Sigmoid colon (tissue), 7 donors: ENCODE measurements around the gene CELA1. TPM values are rescaled to one million over a fixed set of nuclear protein-coding genes. Genes with fewer than 3 reads are reported as not detected.

ENCODE experiments used
- DNase-seq: peaks from one replicate; pipeline ENCODE4 v3.0.0-alpha.2; 2019
- H3K27ac ChIP-seq, 4 donors: fragments of 200-600 bp; sonication (generic); one replicate each; pipeline ENCODE4 v1.5.1; 2016 to 2019; ENCODE audit warnings: mild to moderate bottlenecking in 1 of 4
- H3K27me3 ChIP-seq, 3 donors: fragments of 200-600 bp; sonication (generic); one replicate each; pipeline ENCODE4 v1.5.1; 2019; ENCODE audit warnings: mild to moderate bottlenecking in 1 of 3
- H3K36me3 ChIP-seq, 4 donors: fragments of 200-600 bp; sonication (generic); one replicate each; pipeline ENCODE4 v1.5.1; 2016 to 2019
- H3K4me1 ChIP-seq, 4 donors: fragments of 200-600 bp; sonication (generic); one replicate each; pipeline ENCODE4 v1.5.1; 2017 to 2019
- H3K4me3 ChIP-seq, 4 donors: fragments of 200-600 bp; sonication (generic); one replicate each; pipeline ENCODE4 v1.5.1; 2017 to 2019; ENCODE audit warnings: mild to moderate bottlenecking in 2 of 4, moderate library complexity in 1 of 4
- H3K9me3 ChIP-seq, 4 donors: fragments of 200-600 bp in 3 of 4; sonication (generic) in 3 of 4; one replicate each; pipeline versions ENCODE4 v1.5.1 to v1.6.1; 2013 to 2019
- EP300 ChIP-seq, 4 donors: sonication (generic); formaldehyde crosslinking; IDR thresholded peaks; one replicate each; pipeline ENCODE4 v1.6.1; 2017; ENCODE audit warnings: antibody characterized with exemption in 4 of 4
- POLR2A ChIP-seq, 2 donors: fragments of 450-650 bp; IDR thresholded peaks; one replicate each; pipeline ENCODE4 v1.6.1; 2016; ENCODE audit warnings: antibody characterized with exemption in 2 of 2, mild to moderate bottlenecking in 2 of 2, moderate library complexity in 2 of 2
- POLR2AphosphoS5 ChIP-seq, 4 donors: sonication (generic); formaldehyde crosslinking; IDR thresholded peaks; one replicate each; pipeline ENCODE4 v1.6.1; 2017; ENCODE audit warnings: antibody characterized with exemption in 4 of 4
- WGBS, 2 donors: extraction: QIAGEN DNeasy Blood & Tissue Kit; methylation state at CpG; one replicate each; pipeline ENCODE4 v1.1.7; 2013; 5-methylcytosine and 5-hydroxymethylcytosine counted together
- intact Hi-C: fragments of 100-400 bp; cut with DNase I; formaldehyde crosslinking; loops from one replicate; pipeline ENCODE4 v1.15.1; 2023
- polyA plus RNA-seq, 3 donors: library from polyadenylated mRNA; stranded (reverse); fragments of 200-250 nt; gene quantifications; one replicate each; pipeline ENCODE4 v1.2.3, GENCODE V29; 2013
- total RNA-seq, 4 donors: library from RNA; depleted of rRNA; stranded (reverse); fragments of >200 nt; gene quantifications; one replicate each; pipeline ENCODE4 v1.1.0, GENCODE V29; 2016
- TF ChIP-seq, protein P1 (sequence below), 4 experiments: fragments of 450-650 bp in 3 of 4; fragments of 200-600 bp in 1 of 4; IDR thresholded peaks; one replicate each; pipeline ENCODE4 v1.5.1; 2016 to 2019; ENCODE audit warnings: antibody characterized with exemption in 4 of 4, mild to moderate bottlenecking in 3 of 4, moderate library complexity in 2 of 4
- donor health status: healthy with polysubstance abuse.
- donor health status: Bipolar disorder and iron deficiency.
- donor health status: healthy.

The CELA1 gene
- total and polyA plus RNA-seq, 7 donors: not detected

DNA sequence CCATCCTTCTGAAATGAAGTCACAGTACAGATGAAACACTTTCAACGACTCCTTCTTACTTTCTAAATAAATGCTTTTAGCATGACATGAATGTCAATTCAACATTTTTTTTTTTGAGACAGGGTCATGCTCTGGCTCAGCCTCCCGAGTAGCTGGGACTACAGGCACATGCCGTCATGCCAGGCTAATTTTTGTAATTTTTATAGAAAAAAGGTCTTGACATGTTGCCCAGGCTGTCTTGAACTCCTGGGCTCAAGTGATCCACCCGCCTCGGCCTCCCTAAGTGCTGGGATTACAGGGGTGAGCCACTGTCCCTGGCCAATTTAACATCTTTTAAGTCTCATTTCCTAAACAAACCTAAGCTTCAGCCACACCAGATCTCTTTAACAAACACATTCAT, 28.4 kb upstream of the CELA1 start:
- Histone ChIP-seq H3K4me3 (no peak overlapping the region), H3K27me3 (no peaks in the 10 kb centered on the region), H3K36me3 (no peaks in the 10 kb centered on the region), H3K4me1 (peaks cover 0 to 13% (median 9%) of the 10 kb centered on the region in 4 donors), H3K27ac (no peak overlapping the region), H3K9me3 (no peaks in the 10 kb centered on the region)
- no peak for DNase-seq
- intact Hi-C loops: no loop called here
- 75 to 82% methylated on average over 5 of the region's 5 CpGs for WGBS, 2 donors
- TF ChIP-seq, protein P1, sequence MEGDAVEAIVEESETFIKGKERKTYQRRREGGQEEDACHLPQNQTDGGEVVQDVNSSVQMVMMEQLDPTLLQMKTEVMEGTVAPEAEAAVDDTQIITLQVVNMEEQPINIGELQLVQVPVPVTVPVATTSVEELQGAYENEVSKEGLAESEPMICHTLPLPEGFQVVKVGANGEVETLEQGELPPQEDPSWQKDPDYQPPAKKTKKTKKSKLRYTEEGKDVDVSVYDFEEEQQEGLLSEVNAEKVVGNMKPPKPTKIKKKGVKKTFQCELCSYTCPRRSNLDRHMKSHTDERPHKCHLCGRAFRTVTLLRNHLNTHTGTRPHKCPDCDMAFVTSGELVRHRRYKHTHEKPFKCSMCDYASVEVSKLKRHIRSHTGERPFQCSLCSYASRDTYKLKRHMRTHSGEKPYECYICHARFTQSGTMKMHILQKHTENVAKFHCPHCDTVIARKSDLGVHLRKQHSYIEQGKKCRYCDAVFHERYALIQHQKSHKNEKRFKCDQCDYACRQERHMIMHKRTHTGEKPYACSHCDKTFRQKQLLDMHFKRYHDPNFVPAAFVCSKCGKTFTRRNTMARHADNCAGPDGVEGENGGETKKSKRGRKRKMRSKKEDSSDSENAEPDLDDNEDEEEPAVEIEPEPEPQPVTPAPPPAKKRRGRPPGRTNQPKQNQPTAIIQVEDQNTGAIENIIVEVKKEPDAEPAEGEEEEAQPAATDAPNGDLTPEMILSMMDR (IDR thresholded peaks at IDR 0.05): no peak
- TF ChIP-seq POLR2A (IDR thresholded peaks at IDR 0.05) (no peak), POLR2AphosphoS5 (IDR thresholded peaks at IDR 0.05) (no peak), EP300 (IDR thresholded peaks at IDR 0.05) (no peak)

DNA sequence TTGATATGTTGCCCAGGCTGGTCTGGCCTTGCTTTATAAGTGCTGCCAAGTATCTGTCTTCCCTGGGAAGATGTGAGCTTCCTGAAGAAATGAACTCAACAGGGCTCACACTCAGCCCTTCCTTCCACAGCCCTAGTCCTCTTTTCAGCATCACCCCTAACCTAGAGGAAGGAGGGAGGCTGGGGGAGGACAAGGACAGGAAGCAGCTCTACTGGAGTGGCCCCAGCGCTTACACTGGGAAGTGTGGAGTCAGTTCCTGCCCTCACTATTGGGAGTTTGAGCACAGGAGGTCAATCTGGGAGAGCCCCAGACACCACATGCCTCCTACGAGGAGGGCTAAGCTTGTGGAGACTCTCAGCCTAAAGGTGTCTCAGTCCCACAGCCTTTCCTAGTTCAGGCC, 27.9 kb upstream of the CELA1 start:
- H3K4me1 ChIP-seq: peaks cover 0 to 13% (median 9%) of the 10 kb centered on the region in 4 donors
- WGBS, 2 donors: 78 to 89% methylated on average over 2 of the region's 2 CpGs
- H3K4me3 ChIP-seq: no peak overlapping the region

DNA sequence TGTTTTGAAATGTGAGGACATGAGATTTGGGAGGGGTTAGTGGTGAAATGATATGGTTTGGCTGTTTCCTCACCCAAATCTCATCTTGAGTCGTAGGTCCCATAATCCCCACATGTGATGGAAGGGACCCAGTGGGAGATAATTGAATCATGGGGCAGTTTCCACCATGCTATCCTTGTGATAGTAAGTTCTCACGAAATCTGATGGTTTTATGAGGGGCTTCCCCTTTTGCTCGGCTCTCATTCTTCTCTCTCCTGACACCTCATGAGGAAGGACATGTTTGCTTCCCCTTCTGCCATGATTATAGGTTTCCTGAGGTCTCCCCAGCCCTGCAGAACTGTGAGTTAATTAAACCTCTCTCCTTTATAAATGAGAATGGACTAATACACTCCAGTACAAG, 26.7 kb upstream of the CELA1 start:
- H3K9me3 ChIP-seq: no peaks in the 10 kb centered on the region
- H3K4me3 ChIP-seq: no peak overlapping the region
- peaks cover 0 to 13% (median 9%) of the 10 kb centered on the region in 4 donors for H3K4me1 ChIP-seq
- 68 to 87% methylated on average over 3 of the region's 3 CpGs for whole genome bisulfite sequencing, 2 donors
- H3K27me3 ChIP-seq: no peaks in the 10 kb centered on the region
- H3K36me3 ChIP-seq: no peaks in the 10 kb centered on the region
- no peak overlapping the region for H3K27ac ChIP-seq
- TF ChIP-seq, protein P1 (IDR thresholded peaks at IDR 0.05): no peak
- TF ChIP-seq POLR2AphosphoS5 (IDR thresholded peaks at IDR 0.05): no peak
- no peak for TF ChIP-seq EP300 (IDR thresholded peaks at IDR 0.05)
- TF ChIP-seq POLR2A (IDR thresholded peaks at IDR 0.05): no peak
- DNase-seq: no peak
- intact Hi-C loops: no loop called here

More for the DNA sequence above, 27.9 kb upstream of the CELA1 start:
- Histone ChIP-seq H3K27me3 (no peaks in the 10 kb centered on the region), H3K36me3 (no peaks in the 10 kb centered on the region), H3K27ac (no peak overlapping the region), H3K9me3 (no peaks in the 10 kb centered on the region)
- TF ChIP-seq EP300 (IDR thresholded peaks at IDR 0.05) (no peak), POLR2AphosphoS5 (IDR thresholded peaks at IDR 0.05) (no peak), POLR2A (IDR thresholded peaks at IDR 0.05) (no peak)
- TF ChIP-seq, protein P1 (IDR thresholded peaks at IDR 0.05): no peak
- no peak for DNase-seq
- intact Hi-C loops: no loop called here

DNA sequence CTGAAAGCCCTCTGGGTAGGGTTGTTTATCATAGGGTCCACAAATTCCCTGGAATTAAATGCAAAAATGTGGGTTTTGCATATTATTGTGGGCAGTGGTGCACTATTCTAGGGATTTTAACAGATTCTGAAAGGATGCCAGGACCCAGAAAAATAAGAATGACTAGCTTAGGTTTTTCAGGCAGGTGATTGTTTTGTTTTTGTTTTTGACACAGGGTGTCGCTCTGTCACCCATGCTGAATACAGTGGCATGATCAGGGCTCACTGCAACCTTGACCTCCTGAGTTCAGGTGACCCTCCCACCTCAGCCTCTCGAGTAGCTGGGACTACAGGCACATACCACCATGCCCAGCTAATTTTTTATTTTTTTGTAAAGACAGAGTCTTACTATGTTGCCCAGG, 25.5 kb upstream of the CELA1 start:
- H3K27me3 ChIP-seq: no peaks in the 10 kb centered on the region
- no peak for TF ChIP-seq EP300 (IDR thresholded peaks at IDR 0.05)
- TF ChIP-seq, protein P1 (IDR thresholded peaks at IDR 0.05): no peak
- TF ChIP-seq POLR2A (IDR thresholded peaks at IDR 0.05): no peak
- WGBS, 2 donors: 85 to 89% methylated on average over 2 of the region's 2 CpGs
- intact Hi-C loops: no loop called here
- H3K4me3 ChIP-seq: no peak overlapping the region
- no peaks in the 10 kb centered on the region for H3K9me3 ChIP-seq
- H3K36me3 ChIP-seq: no peaks in the 10 kb centered on the region
- peak overlapping the region in 3 of 4 donors; percentile 45 to 72 (median 65) for H3K27ac ChIP-seq
- no peak for DNase-seq
- peaks cover 0 to 13% (median 9%) of the 10 kb centered on the region in 4 donors for H3K4me1 ChIP-seq

DNA sequence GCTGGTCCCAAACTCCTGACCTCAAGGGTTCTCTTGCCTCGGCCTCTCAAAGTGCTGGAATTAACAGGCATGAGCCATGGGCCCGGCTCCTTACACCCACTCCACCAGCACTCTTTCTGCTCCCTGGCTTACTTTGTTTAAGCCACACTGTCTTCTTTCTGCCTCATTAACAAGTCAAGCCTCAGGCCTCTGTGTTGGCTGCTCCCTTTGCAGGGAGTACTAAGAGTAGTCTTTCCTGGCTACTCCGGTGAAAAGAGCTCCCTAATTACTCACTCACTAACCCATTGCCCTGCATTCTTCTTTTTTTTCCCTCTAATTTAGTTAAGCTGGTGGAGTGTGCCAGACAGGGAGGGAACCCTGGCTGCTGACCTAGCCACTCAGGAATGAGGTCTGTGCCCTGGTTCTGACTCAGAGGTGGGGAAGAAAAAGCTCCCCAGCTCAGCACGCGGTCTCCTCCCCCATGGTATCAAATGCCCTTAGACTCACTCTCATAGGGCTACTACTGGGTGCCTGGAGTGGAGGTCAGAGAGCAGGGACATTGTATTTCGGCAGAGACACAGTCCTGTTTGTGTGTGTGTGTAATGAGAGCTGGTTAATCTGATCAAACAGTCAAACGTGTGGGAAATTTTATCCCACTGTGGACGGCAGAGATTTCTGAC, 24.9 kb upstream of the CELA1 start:
- peak overlapping the region in 3 of 4 donors; percentile 45 to 72 (median 65) for H3K27ac ChIP-seq
- intact Hi-C loops: no loop called here
- no peaks in the 10 kb centered on the region for H3K27me3 ChIP-seq
- no peaks in the 10 kb centered on the region for H3K36me3 ChIP-seq
- H3K9me3 ChIP-seq: no peaks in the 10 kb centered on the region
- no peak overlapping the region for H3K4me3 ChIP-seq
- TF ChIP-seq, protein P1 (IDR thresholded peaks at IDR 0.05): no peak
- TF ChIP-seq POLR2AphosphoS5 (IDR thresholded peaks at IDR 0.05): peak in 1 of 4 donors; percentile 34
- DNase-seq: peak; percentile 73
- WGBS, 2 donors: 69 to 79% methylated on average over 8 of the region's 8 CpGs
- H3K4me1 ChIP-seq: peaks cover 0 to 13% (median 9%) of the 10 kb centered on the region in 4 donors
